Measurements from ENCODE around the gene GHDC.
"Not testable (repeated sequence)": the region's sequence is repeated elsewhere in the genome, so short reads cannot be mapped to it uniquely, and the experiment has no call there.

GHDC gene

GRCh38 chr17:42225646-42226045 is 31.4 kb upstream of the GHDC start:
- Histone ChIP-seq H3K4me3 (ENCODE audit: low read length) (no peak overlapping the region), H3K27ac (ENCODE audit: low read length) (no peak overlapping the region), H3K4me1 (ENCODE audit: control insufficient read depth, low read depth, low read length) (no peaks in the 10 kb centered on the region), H3K9me3 (ENCODE audit: control insufficient read depth, low read depth, low read length) (no peaks in the 10 kb centered on the region), H3K36me3 (ENCODE audit: control insufficient read depth, low read depth, low read length) (peaks cover 19% of the 10 kb centered on the region), H3K27me3 (ENCODE audit: control insufficient read depth, insufficient read depth, low read length) (no peaks in the 10 kb centered on the region), H3K9ac (ENCODE audit: low read length) (no peak overlapping the region)

- H3K4me3 ChIP-seq (ENCODE audit: low read length) = no peak overlapping the region
- no peak overlapping the region for H3K27ac ChIP-seq (ENCODE audit: low read length)
- no peak overlapping the region for H3K9ac ChIP-seq (ENCODE audit: low read length)
- H3K9me3 ChIP-seq (ENCODE audit: control insufficient read depth, low read depth, low read length) = no peaks in the 10 kb centered on the region
- H3K27me3 ChIP-seq (ENCODE audit: control insufficient read depth, insufficient read depth, low read length) = no peaks in the 10 kb centered on the region
- H3K36me3 ChIP-seq (ENCODE audit: control insufficient read depth, low read depth, low read length) = peaks cover 19% of the 10 kb centered on the region
- H3K4me1 ChIP-seq (ENCODE audit: control insufficient read depth, low read depth, low read length) = no peaks in the 10 kb centered on the region
Measured at GRCh38 chr17:42224651-42225050, 30.4 kb upstream of the GHDC start.

GRCh38 chr17:42221886-42222745 is 27.8 kb upstream of the GHDC start:
- Histone ChIP-seq H3K9me3 (ENCODE audit: control insufficient read depth, low read depth, low read length) (no peaks in the 10 kb centered on the region), H3K36me3 (ENCODE audit: control insufficient read depth, low read depth, low read length) (peaks cover 29% of the 10 kb centered on the region), H3K4me3 (ENCODE audit: low read length) (no peak overlapping the region), H3K4me1 (ENCODE audit: control insufficient read depth, low read depth, low read length) (no peaks in the 10 kb centered on the region), H3K27me3 (ENCODE audit: control insufficient read depth, insufficient read depth, low read length) (no peaks in the 10 kb centered on the region), H3K27ac (ENCODE audit: low read length) (no peak overlapping the region), H3K9ac (ENCODE audit: low read length) (no peak overlapping the region)

- H3K4me3 ChIP-seq (ENCODE audit: low read length); H3K27ac ChIP-seq (ENCODE audit: low read length); H3K4me1 ChIP-seq (ENCODE audit: control insufficient read depth, low read depth, low read length); H3K27me3 ChIP-seq (ENCODE audit: control insufficient read depth, insufficient read depth, low read length); H3K9ac ChIP-seq (ENCODE audit: low read length); H3K9me3 ChIP-seq (ENCODE audit: control insufficient read depth, low read depth, low read length): not testable (repeated sequence)
- peaks cover 50% of the 10 kb centered on the region for H3K36me3 ChIP-seq (ENCODE audit: control insufficient read depth, low read depth, low read length)
Measured at GRCh38 chr17:42219280-42219679, 25.0 kb upstream of the GHDC start.

GRCh38 chr17:42214156-42214555 is 19.9 kb upstream of the GHDC start:
- no peak overlapping the region for H3K27ac ChIP-seq (ENCODE audit: low read length)
- no peaks in the 10 kb centered on the region for H3K4me1 ChIP-seq (ENCODE audit: control insufficient read depth, low read depth, low read length)
- H3K9ac ChIP-seq (ENCODE audit: low read length) = no peak overlapping the region
- H3K4me3 ChIP-seq (ENCODE audit: low read length) = no peak overlapping the region
- H3K36me3 ChIP-seq (ENCODE audit: control insufficient read depth, low read depth, low read length) = peaks cover 60% of the 10 kb centered on the region
- no peaks in the 10 kb centered on the region for H3K27me3 ChIP-seq (ENCODE audit: control insufficient read depth, insufficient read depth, low read length)
- no peaks in the 10 kb centered on the region for H3K9me3 ChIP-seq (ENCODE audit: control insufficient read depth, low read depth, low read length)

- Histone ChIP-seq H3K9me3 (ENCODE audit: control insufficient read depth, low read depth, low read length) (no peaks in the 10 kb centered on the region), H3K4me3 (ENCODE audit: low read length) (no peak overlapping the region), H3K27ac (ENCODE audit: low read length) (no peak overlapping the region), H3K4me1 (ENCODE audit: control insufficient read depth, low read depth, low read length) (no peaks in the 10 kb centered on the region), H3K27me3 (ENCODE audit: control insufficient read depth, insufficient read depth, low read length) (no peaks in the 10 kb centered on the region), H3K9ac (ENCODE audit: low read length) (no peak overlapping the region), H3K36me3 (ENCODE audit: control insufficient read depth, low read depth, low read length) (peaks cover 56% of the 10 kb centered on the region)
Measured at GRCh38 chr17:42212382-42212781, 18.1 kb upstream of the GHDC start.

GRCh38 chr17:42211921-42212341 is 17.6 kb upstream of the GHDC start:
- not testable (repeated sequence) for H3K9me3 ChIP-seq (ENCODE audit: control insufficient read depth, low read depth, low read length); H3K9ac ChIP-seq (ENCODE audit: low read length); H3K27me3 ChIP-seq (ENCODE audit: control insufficient read depth, insufficient read depth, low read length); H3K4me3 ChIP-seq (ENCODE audit: low read length); H3K4me1 ChIP-seq (ENCODE audit: control insufficient read depth, low read depth, low read length); H3K27ac ChIP-seq (ENCODE audit: low read length)
- H3K36me3 ChIP-seq (ENCODE audit: control insufficient read depth, low read depth, low read length) = peaks cover 56% of the 10 kb centered on the region

GRCh38 chr17:42210046-42210445 is 15.8 kb upstream of the GHDC start:
- H3K9me3 ChIP-seq (ENCODE audit: control insufficient read depth, low read depth, low read length) = no peaks in the 10 kb centered on the region
- no peaks in the 10 kb centered on the region for H3K27me3 ChIP-seq (ENCODE audit: control insufficient read depth, insufficient read depth, low read length)
- H3K9ac ChIP-seq (ENCODE audit: low read length) = no peak overlapping the region
- no peak overlapping the region for H3K27ac ChIP-seq (ENCODE audit: low read length)
- no peaks in the 10 kb centered on the region for H3K4me1 ChIP-seq (ENCODE audit: control insufficient read depth, low read depth, low read length)
- H3K4me3 ChIP-seq (ENCODE audit: low read length) = no peak overlapping the region
- peaks cover 42% of the 10 kb centered on the region for H3K36me3 ChIP-seq (ENCODE audit: control insufficient read depth, low read depth, low read length)

- H3K27me3 ChIP-seq (ENCODE audit: control insufficient read depth, insufficient read depth, low read length); H3K4me1 ChIP-seq (ENCODE audit: control insufficient read depth, low read depth, low read length); H3K27ac ChIP-seq (ENCODE audit: low read length); H3K9me3 ChIP-seq (ENCODE audit: control insufficient read depth, low read depth, low read length); H3K9ac ChIP-seq (ENCODE audit: low read length); H3K4me3 ChIP-seq (ENCODE audit: low read length): not testable (repeated sequence)
- peaks cover 40% of the 10 kb centered on the region for H3K36me3 ChIP-seq (ENCODE audit: control insufficient read depth, low read depth, low read length)
Measured at GRCh38 chr17:42206153-42206612, 11.9 kb upstream of the GHDC start.

GRCh38 chr17:42203354-42203753 is 9.1 kb upstream of the GHDC start:
- Histone ChIP-seq H3K4me3 (ENCODE audit: low read length) (no peak overlapping the region), H3K27me3 (ENCODE audit: control insufficient read depth, insufficient read depth, low read length) (no peaks in the 10 kb centered on the region), H3K36me3 (ENCODE audit: control insufficient read depth, low read depth, low read length) (peaks cover 24% of the 10 kb centered on the region), H3K4me1 (ENCODE audit: control insufficient read depth, low read depth, low read length) (no peaks in the 10 kb centered on the region), H3K9ac (ENCODE audit: low read length) (no peak overlapping the region), H3K27ac (ENCODE audit: low read length) (no peak overlapping the region), H3K9me3 (ENCODE audit: control insufficient read depth, low read depth, low read length) (no peaks in the 10 kb centered on the region)

GRCh38 chr17:42202696-42203095 is 8.4 kb upstream of the GHDC start:
- no peaks in the 10 kb centered on the region for H3K4me1 ChIP-seq (ENCODE audit: control insufficient read depth, low read depth, low read length)
- no peak overlapping the region for H3K9ac ChIP-seq (ENCODE audit: low read length)
- no peak overlapping the region for H3K27ac ChIP-seq (ENCODE audit: low read length)
- peaks cover 24% of the 10 kb centered on the region for H3K36me3 ChIP-seq (ENCODE audit: control insufficient read depth, low read depth, low read length)
- no peak overlapping the region for H3K4me3 ChIP-seq (ENCODE audit: low read length)
- H3K9me3 ChIP-seq (ENCODE audit: control insufficient read depth, low read depth, low read length) = no peaks in the 10 kb centered on the region
- no peaks in the 10 kb centered on the region for H3K27me3 ChIP-seq (ENCODE audit: control insufficient read depth, insufficient read depth, low read length)

GRCh38 chr17:42202159-42202558 is 7.9 kb upstream of the GHDC start:
- Histone ChIP-seq H3K4me1 (ENCODE audit: control insufficient read depth, low read depth, low read length) (no peaks in the 10 kb centered on the region), H3K27ac (ENCODE audit: low read length) (no peak overlapping the region)

More at GRCh38 chr17:42202159-42202558, 7.9 kb upstream of the GHDC start:
- peaks cover 19% of the 10 kb centered on the region for H3K36me3 ChIP-seq (ENCODE audit: control insufficient read depth, low read depth, low read length)
- no peaks in the 10 kb centered on the region for H3K9me3 ChIP-seq (ENCODE audit: control insufficient read depth, low read depth, low read length)
- H3K27me3 ChIP-seq (ENCODE audit: control insufficient read depth, insufficient read depth, low read length) = no peaks in the 10 kb centered on the region
- no peak overlapping the region for H3K9ac ChIP-seq (ENCODE audit: low read length)
- no peak overlapping the region for H3K4me3 ChIP-seq (ENCODE audit: low read length)
